WTC11 (cell line): Measurements from ENCODE around the gene KCNB1. TPM values are rescaled to one million over a fixed set of nuclear protein-coding genes. Genes with fewer than 3 reads are reported as not detected.

ENCODE experiments used
- ATAC-seq: fragments of 200-7000 bp; cut with Tn5 transposase; 2 replicates; pipeline ENCODE4 v1.10.0; 2021; ENCODE audit warnings: mild to moderate bottlenecking, moderate library complexity
- CTCF ChIA-PET: fragments of 300-600 bp; sonication (Branson Sonifier 250); formaldehyde crosslinking; loops from one replicate; lab custom pipeline; 2021; ENCODE audit warnings: antibody characterized with exemption; lab: Charles Lee
- POLR2A ChIA-PET: fragments of 350-600 bp; sonication (Branson Sonifier 250); formaldehyde crosslinking; loops from one replicate; lab custom pipeline; 2021; ENCODE audit warnings: antibody characterized with exemption; lab: Charles Lee
- DNase-seq: peaks from one replicate; pipeline ENCODE4 v3.0.0; 2021; ENCODE audit warnings: low spot score
- H3K27ac Mint-ChIP-seq: 2 replicates; pipeline ENCODE4 v1.8.0; 2021; ENCODE audit warnings: mixed read lengths
- H3K27me3 Mint-ChIP-seq: 2 replicates; pipeline ENCODE4 v1.8.0; 2021; ENCODE audit warnings: low read depth, mild to moderate bottlenecking, moderate library complexity, mixed read lengths
- H3K36me3 Mint-ChIP-seq: 2 replicates; pipeline ENCODE4 v1.8.0; 2021; ENCODE audit warnings: mixed read lengths
- H3K4me1 Mint-ChIP-seq: 2 replicates; pipeline ENCODE4 v1.8.0; 2022; ENCODE audit warnings: mixed read lengths
- H3K4me3 Mint-ChIP-seq: 2 replicates; pipeline ENCODE4 v1.8.0; 2021; ENCODE audit warnings: mild to moderate bottlenecking, moderate library complexity, mixed read lengths
- H3K9me3 Mint-ChIP-seq: 2 replicates; pipeline ENCODE4 v1.8.0; 2021; ENCODE audit warnings: mixed read lengths
- CREM ChIP-seq: sonication (generic); formaldehyde crosslinking; IDR thresholded peaks from 2 replicates; pipeline ENCODE4 v1.8.1; 2022; ENCODE audit warnings: mild to moderate bottlenecking, missing genetic modification reagents, moderate library complexity
- ESRRA ChIP-seq: sonication (generic); formaldehyde crosslinking; IDR thresholded peaks from 2 replicates; pipeline ENCODE4 v1.8.1; 2022; ENCODE audit warnings: mild to moderate bottlenecking, missing genetic modification reagents, borderline replicate concordance
- ETV6 ChIP-seq: sonication (generic); formaldehyde crosslinking; IDR thresholded peaks from 2 replicates; pipeline ENCODE4 v1.8.1; 2022; ENCODE audit warnings: mild to moderate bottlenecking, missing genetic modification reagents
- FOXJ3 ChIP-seq: sonication (generic); formaldehyde crosslinking; IDR thresholded peaks from 2 replicates; pipeline ENCODE4 v1.9.0; 2021; ENCODE audit warnings: missing genetic modification reagents, mild to moderate bottlenecking, borderline replicate concordance
- FOXP1 ChIP-seq: sonication (generic); formaldehyde crosslinking; IDR thresholded peaks from 2 replicates; pipeline ENCODE4 v1.8.0; 2022; ENCODE audit warnings: missing genetic modification reagents, mild to moderate bottlenecking, moderate library complexity, borderline replicate concordance
- GABPB1 ChIP-seq: sonication (generic); formaldehyde crosslinking; IDR thresholded peaks from 2 replicates; pipeline ENCODE4 v1.8.1; 2023; ENCODE audit warnings: mild to moderate bottlenecking, missing genetic modification reagents
- MYBL2 ChIP-seq: sonication (generic); formaldehyde crosslinking; IDR thresholded peaks from 2 replicates; pipeline ENCODE4 v1.8.1; 2023; ENCODE audit warnings: mild to moderate bottlenecking, moderate library complexity, missing genetic modification reagents
- NFATC4 ChIP-seq: fragments of 250-450 bp; sonication (Bioruptor Pico); IDR thresholded peaks from 2 replicates; pipeline ENCODE4 v1.9.0; 2021; ENCODE audit warnings: mild to moderate bottlenecking
- NFYB ChIP-seq: sonication (generic); formaldehyde crosslinking; conservative IDR thresholded peaks from 2 replicates; pipeline ENCODE4 v1.8.0; 2022; ENCODE audit warnings: low read depth, missing genetic modification reagents
- NR1H2 ChIP-seq: sonication (generic); formaldehyde crosslinking; IDR thresholded peaks from 2 replicates; pipeline ENCODE4 v1.9.0; 2021; ENCODE audit warnings: mild to moderate bottlenecking, moderate library complexity, missing genetic modification reagents
- TEAD1 ChIP-seq: sonication (generic); formaldehyde crosslinking; IDR thresholded peaks from 2 replicates; pipeline ENCODE4 v1.8.0; 2022; ENCODE audit warnings: mild to moderate bottlenecking, missing genetic modification reagents
- TEAD4 ChIP-seq: sonication (generic); formaldehyde crosslinking; IDR thresholded peaks from 2 replicates; pipeline ENCODE4 v1.8.0; 2022; ENCODE audit warnings: mild to moderate bottlenecking, missing genetic modification reagents
- TP53 ChIP-seq: sonication (generic); formaldehyde crosslinking; IDR thresholded peaks from 2 replicates; pipeline ENCODE4 v1.8.1; 2023; ENCODE audit warnings: mild to moderate bottlenecking, missing genetic modification reagents
- ZBTB21 ChIP-seq: sonication (generic); formaldehyde crosslinking; IDR thresholded peaks from 2 replicates; pipeline ENCODE4 v1.8.1; 2023; ENCODE audit warnings: mild to moderate bottlenecking, missing genetic modification reagents, borderline replicate concordance
- ZNF138 ChIP-seq: sonication (generic); formaldehyde crosslinking; conservative IDR thresholded peaks from 2 replicates; pipeline ENCODE4 v1.8.1; 2022; ENCODE audit warnings: mild to moderate bottlenecking, moderate library complexity, missing genetic modification reagents
- ZNF423 ChIP-seq: fragments of 250-450 bp; sonication (Bioruptor Pico); IDR thresholded peaks from 2 replicates; pipeline ENCODE4 v2.1.2; 2022; ENCODE audit warnings: mild to moderate bottlenecking, moderate library complexity
- ZNF671 ChIP-seq: fragments of 250-450 bp; sonication (Bioruptor Pico); IDR thresholded peaks from 2 replicates; pipeline ENCODE4 v1.8.0; 2021; ENCODE audit warnings: mild to moderate bottlenecking
- total RNA-seq: library from RNA; stranded (reverse); gene quantifications from 3 replicates; pipeline ENCODE4 v1.2.3, GENCODE V29; 2021
- TF ChIP-seq, protein P1 (sequence below): fragments of 250-450 bp; sonication (Bioruptor Pico); IDR thresholded peaks from 2 replicates; pipeline ENCODE4 v1.8.0; 2021; ENCODE audit warnings: mild to moderate bottlenecking
- TF ChIP-seq, protein P2 (sequence below): sonication (generic); formaldehyde crosslinking; IDR thresholded peaks from 2 replicates; pipeline ENCODE4 v1.8.1; 2023; ENCODE audit warnings: mild to moderate bottlenecking, missing genetic modification reagents, moderate library complexity
- TF ChIP-seq, protein P3 (sequence below): sonication (generic); formaldehyde crosslinking; IDR thresholded peaks from 2 replicates; pipeline ENCODE4 v1.8.0; 2023; ENCODE audit warnings: mild to moderate bottlenecking, missing genetic modification reagents
- TF ChIP-seq, protein P4 (sequence below): sonication (generic); formaldehyde crosslinking; IDR thresholded peaks from 2 replicates; pipeline ENCODE4 v1.8.0; 2022; ENCODE audit warnings: mild to moderate bottlenecking, missing genetic modification reagents
- TF ChIP-seq, protein P5 (sequence below): sonication (generic); formaldehyde crosslinking; IDR thresholded peaks from 2 replicates; pipeline ENCODE4 v1.8.1; 2023; ENCODE audit warnings: mild to moderate bottlenecking, moderate library complexity, missing genetic modification reagents
- TF ChIP-seq, protein P6 (sequence below): fragments of 250-450 bp; sonication (Bioruptor Pico); IDR thresholded peaks from 2 replicates; pipeline ENCODE4 v2.1.2; 2022; ENCODE audit warnings: mild to moderate bottlenecking, moderate library complexity
- TF ChIP-seq, protein P7 (sequence below): sonication (generic); formaldehyde crosslinking; IDR thresholded peaks from 2 replicates; pipeline ENCODE4 v1.8.1; 2023; ENCODE audit warnings: mild to moderate bottlenecking, missing genetic modification reagents, moderate library complexity
- TF ChIP-seq, protein P8 (sequence below): sonication (generic); formaldehyde crosslinking; conservative IDR thresholded peaks from 2 replicates; pipeline ENCODE4 v1.8.1; 2022; ENCODE audit warnings: mild to moderate bottlenecking, missing genetic modification reagents

KCNB1 gene
- total RNA-seq, 1 experiment from 2014 or later, result 1.1 TPM

DNA sequence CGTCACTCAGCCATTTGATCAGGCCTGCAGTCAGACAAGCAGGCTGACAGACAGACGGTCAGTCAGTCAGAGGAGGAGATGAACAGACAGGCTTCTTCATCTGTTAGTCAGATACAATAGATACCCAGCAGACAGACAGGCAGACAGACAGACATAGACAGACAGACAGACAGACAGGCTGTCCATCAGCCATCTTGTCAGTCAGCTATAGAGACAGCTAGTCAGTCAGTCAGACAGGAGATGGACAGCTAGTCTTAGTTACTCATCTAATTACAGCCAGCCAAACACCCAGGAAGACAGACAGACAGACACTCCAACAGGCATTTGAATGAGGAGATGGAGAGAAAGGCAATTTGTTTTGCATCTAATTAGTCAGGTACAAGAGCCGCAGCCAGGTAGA is 36.4 kb downstream of the KCNB1 start:
- POLR2A ChIA-PET, result no interaction called here
- TF ChIP-seq, protein P1, sequence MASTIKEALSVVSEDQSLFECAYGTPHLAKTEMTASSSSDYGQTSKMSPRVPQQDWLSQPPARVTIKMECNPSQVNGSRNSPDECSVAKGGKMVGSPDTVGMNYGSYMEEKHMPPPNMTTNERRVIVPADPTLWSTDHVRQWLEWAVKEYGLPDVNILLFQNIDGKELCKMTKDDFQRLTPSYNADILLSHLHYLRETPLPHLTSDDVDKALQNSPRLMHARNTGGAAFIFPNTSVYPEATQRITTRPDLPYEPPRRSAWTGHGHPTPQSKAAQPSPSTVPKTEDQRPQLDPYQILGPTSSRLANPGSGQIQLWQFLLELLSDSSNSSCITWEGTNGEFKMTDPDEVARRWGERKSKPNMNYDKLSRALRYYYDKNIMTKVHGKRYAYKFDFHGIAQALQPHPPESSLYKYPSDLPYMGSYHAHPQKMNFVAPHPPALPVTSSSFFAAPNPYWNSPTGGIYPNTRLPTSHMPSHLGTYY (CRISPR knock-in tag), result no peak
- TF ChIP-seq, protein P2, sequence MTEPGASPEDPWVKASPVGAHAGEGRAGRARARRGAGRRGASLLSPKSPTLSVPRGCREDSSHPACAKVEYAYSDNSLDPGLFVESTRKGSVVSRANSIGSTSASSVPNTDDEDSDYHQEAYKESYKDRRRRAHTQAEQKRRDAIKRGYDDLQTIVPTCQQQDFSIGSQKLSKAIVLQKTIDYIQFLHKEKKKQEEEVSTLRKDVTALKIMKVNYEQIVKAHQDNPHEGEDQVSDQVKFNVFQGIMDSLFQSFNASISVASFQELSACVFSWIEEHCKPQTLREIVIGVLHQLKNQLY, result no peak
- TF ChIP-seq, protein P3, sequence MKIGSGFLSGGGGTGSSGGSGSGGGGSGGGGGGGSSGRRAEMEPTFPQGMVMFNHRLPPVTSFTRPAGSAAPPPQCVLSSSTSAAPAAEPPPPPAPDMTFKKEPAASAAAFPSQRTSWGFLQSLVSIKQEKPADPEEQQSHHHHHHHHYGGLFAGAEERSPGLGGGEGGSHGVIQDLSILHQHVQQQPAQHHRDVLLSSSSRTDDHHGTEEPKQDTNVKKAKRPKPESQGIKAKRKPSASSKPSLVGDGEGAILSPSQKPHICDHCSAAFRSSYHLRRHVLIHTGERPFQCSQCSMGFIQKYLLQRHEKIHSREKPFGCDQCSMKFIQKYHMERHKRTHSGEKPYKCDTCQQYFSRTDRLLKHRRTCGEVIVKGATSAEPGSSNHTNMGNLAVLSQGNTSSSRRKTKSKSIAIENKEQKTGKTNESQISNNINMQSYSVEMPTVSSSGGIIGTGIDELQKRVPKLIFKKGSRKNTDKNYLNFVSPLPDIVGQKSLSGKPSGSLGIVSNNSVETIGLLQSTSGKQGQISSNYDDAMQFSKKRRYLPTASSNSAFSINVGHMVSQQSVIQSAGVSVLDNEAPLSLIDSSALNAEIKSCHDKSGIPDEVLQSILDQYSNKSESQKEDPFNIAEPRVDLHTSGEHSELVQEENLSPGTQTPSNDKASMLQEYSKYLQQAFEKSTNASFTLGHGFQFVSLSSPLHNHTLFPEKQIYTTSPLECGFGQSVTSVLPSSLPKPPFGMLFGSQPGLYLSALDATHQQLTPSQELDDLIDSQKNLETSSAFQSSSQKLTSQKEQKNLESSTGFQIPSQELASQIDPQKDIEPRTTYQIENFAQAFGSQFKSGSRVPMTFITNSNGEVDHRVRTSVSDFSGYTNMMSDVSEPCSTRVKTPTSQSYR, result no peak
- TF ChIP-seq, protein P4, sequence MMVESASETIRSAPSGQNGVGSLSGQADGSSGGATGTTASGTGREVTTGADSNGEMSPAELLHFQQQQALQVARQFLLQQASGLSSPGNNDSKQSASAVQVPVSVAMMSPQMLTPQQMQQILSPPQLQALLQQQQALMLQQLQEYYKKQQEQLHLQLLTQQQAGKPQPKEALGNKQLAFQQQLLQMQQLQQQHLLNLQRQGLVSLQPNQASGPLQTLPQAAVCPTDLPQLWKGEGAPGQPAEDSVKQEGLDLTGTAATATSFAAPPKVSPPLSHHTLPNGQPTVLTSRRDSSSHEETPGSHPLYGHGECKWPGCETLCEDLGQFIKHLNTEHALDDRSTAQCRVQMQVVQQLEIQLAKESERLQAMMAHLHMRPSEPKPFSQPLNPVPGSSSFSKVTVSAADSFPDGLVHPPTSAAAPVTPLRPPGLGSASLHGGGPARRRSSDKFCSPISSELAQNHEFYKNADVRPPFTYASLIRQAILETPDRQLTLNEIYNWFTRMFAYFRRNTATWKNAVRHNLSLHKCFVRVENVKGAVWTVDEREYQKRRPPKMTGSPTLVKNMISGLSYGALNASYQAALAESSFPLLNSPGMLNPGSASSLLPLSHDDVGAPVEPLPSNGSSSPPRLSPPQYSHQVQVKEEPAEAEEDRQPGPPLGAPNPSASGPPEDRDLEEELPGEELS (CRISPR knock-in tag), result no peak
- no peak for TF ChIP-seq ZNF671
- TF ChIP-seq CREM (CRISPR knock-in tag), result no peak
- TF ChIP-seq, protein P5, sequence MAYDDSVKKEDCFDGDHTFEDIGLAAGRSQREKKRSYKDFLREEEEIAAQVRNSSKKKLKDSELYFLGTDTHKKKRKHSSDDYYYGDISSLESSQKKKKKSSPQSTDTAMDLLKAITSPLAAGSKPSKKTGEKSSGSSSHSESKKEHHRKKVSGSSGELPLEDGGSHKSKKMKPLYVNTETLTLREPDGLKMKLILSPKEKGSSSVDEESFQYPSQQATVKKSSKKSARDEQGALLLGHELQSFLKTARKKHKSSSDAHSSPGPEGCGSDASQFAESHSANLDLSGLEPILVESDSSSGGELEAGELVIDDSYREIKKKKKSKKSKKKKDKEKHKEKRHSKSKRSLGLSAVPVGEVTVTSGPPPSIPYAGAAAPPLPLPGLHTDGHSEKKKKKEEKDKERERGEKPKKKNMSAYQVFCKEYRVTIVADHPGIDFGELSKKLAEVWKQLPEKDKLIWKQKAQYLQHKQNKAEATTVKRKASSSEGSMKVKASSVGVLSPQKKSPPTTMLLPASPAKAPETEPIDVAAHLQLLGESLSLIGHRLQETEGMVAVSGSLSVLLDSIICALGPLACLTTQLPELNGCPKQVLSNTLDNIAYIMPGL (CRISPR knock-in tag), result no peak
- TF ChIP-seq NFYB (CRISPR knock-in tag), result no peak
- TF ChIP-seq, protein P6, sequence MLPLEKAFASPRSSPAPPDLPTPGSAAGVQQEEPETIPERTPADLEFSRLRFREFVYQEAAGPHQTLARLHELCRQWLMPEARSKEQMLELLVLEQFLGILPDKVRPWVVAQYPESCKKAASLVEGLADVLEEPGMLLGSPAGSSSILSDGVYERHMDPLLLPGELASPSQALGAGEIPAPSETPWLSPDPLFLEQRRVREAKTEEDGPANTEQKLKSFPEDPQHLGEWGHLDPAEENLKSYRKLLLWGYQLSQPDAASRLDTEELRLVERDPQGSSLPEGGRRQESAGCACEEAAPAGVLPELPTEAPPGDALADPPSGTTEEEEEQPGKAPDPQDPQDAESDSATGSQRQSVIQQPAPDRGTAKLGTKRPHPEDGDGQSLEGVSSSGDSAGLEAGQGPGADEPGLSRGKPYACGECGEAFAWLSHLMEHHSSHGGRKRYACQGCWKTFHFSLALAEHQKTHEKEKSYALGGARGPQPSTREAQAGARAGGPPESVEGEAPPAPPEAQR (CRISPR knock-in tag), result no peak
- no peak for TF ChIP-seq ZNF138 (CRISPR knock-in tag)
- TF ChIP-seq TEAD4 (CRISPR knock-in tag), result no peak
- TF ChIP-seq GABPB1 (CRISPR knock-in tag), result no peak
- no peaks in the 10 kb centered on the region for H3K9me3 Mint-ChIP-seq
- H3K36me3 Mint-ChIP-seq, result no peaks in the 10 kb centered on the region
- no peak overlapping the region for H3K27ac Mint-ChIP-seq
- no peak for ATAC-seq
- DNase-seq, result no peak
- peaks cover 57% of the 10 kb centered on the region for H3K4me1 Mint-ChIP-seq
- CTCF ChIA-PET, result interaction anchor here (2.8 to 4.0 kb wide), 2 partner anchors 38 to 61 kb away, joined by 11 to 31 read pairs; partner anchors contain the start of gene KCNB1
- H3K27me3 Mint-ChIP-seq, result no peaks in the 10 kb centered on the region
- no peak overlapping the region for H3K4me3 Mint-ChIP-seq

DNA sequence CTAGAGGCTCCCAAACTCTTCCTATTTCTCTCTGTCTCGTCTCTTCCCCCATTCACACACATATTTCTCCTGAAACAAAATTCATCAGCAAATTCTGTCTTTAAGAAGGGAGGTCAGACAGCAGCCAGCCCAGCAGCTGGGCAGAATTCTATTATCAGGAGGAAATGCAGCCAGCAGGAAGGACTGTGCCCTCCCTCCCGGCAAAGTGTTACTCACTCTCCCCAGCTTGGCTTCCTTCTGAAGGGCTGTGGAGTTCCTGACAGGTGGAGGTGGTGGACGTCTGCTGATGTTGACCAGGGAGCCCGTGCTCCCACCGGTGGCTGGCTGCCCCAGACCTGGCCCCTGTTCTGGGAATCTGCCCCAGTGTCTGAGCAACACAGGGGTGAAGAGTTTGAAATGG is 37.3 kb downstream of the KCNB1 start:
- ATAC-seq, result no peak
- H3K27ac Mint-ChIP-seq, result no peak overlapping the region
- H3K9me3 Mint-ChIP-seq, result no peaks in the 10 kb centered on the region
- no peaks in the 10 kb centered on the region for H3K27me3 Mint-ChIP-seq
- H3K4me3 Mint-ChIP-seq, result no peak overlapping the region
- H3K4me1 Mint-ChIP-seq, result peaks cover 48% of the 10 kb centered on the region
- no peak for DNase-seq
- ChIA-PET POLR2A (no interaction called here), CTCF (interaction anchor here (1.0 to 2.8 kb wide), 3 partner anchors 37 to 61 kb away, joined by 3 to 11 read pairs (median 10); partner anchors contain the start of gene KCNB1)
- H3K36me3 Mint-ChIP-seq, result no peaks in the 10 kb centered on the region
- TF ChIP-seq FOXP1, result no peak
- no peak for TF ChIP-seq ZNF423 (CRISPR knock-in tag)
- TF ChIP-seq, protein P7, sequence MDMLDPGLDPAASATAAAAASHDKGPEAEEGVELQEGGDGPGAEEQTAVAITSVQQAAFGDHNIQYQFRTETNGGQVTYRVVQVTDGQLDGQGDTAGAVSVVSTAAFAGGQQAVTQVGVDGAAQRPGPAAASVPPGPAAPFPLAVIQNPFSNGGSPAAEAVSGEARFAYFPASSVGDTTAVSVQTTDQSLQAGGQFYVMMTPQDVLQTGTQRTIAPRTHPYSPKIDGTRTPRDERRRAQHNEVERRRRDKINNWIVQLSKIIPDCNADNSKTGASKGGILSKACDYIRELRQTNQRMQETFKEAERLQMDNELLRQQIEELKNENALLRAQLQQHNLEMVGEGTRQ (CRISPR knock-in tag), result no peak
- no peak for TF ChIP-seq FOXJ3 (CRISPR knock-in tag)
- no peak for TF ChIP-seq ETV6
- TF ChIP-seq NR1H2 (CRISPR knock-in tag), result no peak
- TF ChIP-seq ZBTB21, result no peak
- TF ChIP-seq TEAD1 (CRISPR knock-in tag), result no peak
- TF ChIP-seq TP53 (CRISPR knock-in tag), result no peak
- no peak for TF ChIP-seq MYBL2 (CRISPR knock-in tag)
- TF ChIP-seq ESRRA (CRISPR knock-in tag), result no peak
- TF ChIP-seq, protein P8, sequence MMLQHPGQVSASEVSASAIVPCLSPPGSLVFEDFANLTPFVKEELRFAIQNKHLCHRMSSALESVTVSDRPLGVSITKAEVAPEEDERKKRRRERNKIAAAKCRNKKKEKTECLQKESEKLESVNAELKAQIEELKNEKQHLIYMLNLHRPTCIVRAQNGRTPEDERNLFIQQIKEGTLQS (CRISPR knock-in tag), result no peak
- TF ChIP-seq NFATC4 (CRISPR knock-in tag), result no peak
